DMS153 treated with DMSO at 0.1 percent for 48 hours (cell line): ENCODE results near the gene CHD1.

Experiments
- DNase-seq: peaks from one replicate; lab custom pipeline; 2025; ENCODE audit not compliant: unreplicated experiment; lab: John Stamatoyannopoulos, UW

Gene CHD1

GRCh38 chr5:98825582-98826375, 103.0 kb downstream of the CHD1 start:
- no peak for DNase-seq

DNA sequence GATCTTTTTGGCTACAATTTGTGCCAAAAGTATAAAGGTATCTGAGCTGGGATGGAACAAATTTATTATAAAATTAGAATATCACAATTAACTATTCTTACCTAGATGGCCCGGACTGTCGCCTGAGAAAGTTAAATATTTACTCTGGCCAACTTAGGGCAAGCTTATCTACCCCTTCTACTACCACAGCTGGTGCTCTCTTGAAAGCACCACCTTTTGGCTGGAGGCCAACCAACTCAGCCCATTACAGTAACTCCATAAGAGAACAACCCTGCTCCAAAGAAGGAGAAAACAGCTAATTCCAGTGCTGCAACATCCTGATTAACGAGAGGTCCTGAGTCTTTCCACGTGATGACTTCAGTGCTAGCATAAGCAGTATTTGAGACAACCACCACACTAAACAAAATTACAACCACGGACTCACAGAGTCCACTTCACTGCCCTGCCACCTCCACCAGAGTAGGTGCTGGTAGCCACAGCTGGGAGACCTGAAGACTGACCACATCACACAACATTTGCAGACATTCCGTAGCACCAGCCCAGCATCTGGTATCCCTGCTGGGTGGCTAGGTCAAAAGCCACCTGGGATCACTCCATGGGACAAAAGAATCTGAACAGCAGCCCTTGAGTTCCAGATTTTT, 112.1 kb downstream of the CHD1 start:
- DNase-seq: no peak

GRCh38 chr5:98813755-98814154, 115.1 kb downstream of the CHD1 start:
- no peak for DNase-seq

GRCh38 chr5:98810206-98810605, 118.6 kb downstream of the CHD1 start:
- DNase-seq: no peak

GRCh38 chr5:98807806-98808205, 121.0 kb downstream of the CHD1 start:
- DNase-seq: no peak

DNA sequence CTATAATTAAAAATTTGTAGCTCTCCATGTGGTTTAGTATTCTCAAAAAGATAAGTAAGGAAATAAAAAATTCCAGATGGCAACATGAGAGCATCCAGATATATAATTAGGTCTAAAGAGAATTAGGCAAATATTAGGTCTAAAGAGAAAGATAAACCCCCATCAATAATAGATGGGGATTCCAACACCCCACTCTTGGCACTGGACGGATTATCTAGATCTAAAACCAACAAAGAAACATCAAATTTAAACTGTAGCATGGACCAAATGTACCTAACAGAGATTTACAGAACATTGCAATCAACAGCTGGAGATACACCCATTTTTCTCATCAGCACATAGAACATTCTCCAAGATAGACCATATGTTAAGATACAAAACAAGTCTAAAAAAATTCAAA, 123.7 kb downstream of the CHD1 start:
- no peak for DNase-seq

GRCh38 chr5:98804066-98804465, 124.7 kb downstream of the CHD1 start:
- DNase-seq: no peak
